ENCODE data around the gene UGCG. TPM values are rescaled to one million over a fixed set of nuclear protein-coding genes. Genes with fewer than 3 reads are reported as not detected.

UGCG gene
- total RNA-seq, 1 donor from 2014 or later = 33.1 TPM

- no peak overlapping the region for H3K4me3 ChIP-seq
- H3K27me3 ChIP-seq = no peaks in the 10 kb centered on the region
- peaks cover 10% of the 10 kb centered on the region for H3K4me1 ChIP-seq
- no peak for TF ChIP-seq POLR2AphosphoS5 (IDR thresholded peaks at IDR 0.05; ENCODE audit: insufficient read depth in 1 of 2, low read depth in 1 of 2)
- no peak overlapping the region for H3K27ac ChIP-seq
- intact Hi-C loops (cut with DNase I) = no loop called here
- H3K36me3 ChIP-seq = no peaks in the 10 kb centered on the region
- DNase-seq (ENCODE audit: extremely low spot score in 2 of 2) = no peak
- H3K9me3 ChIP-seq = no peaks in the 10 kb centered on the region
These were observed 87.6 kb downstream of the UGCG start for GRCh38 chr9:111984086-111984802.

Small RNA genes lying within 50 kb of the gene (microRNA-seq; reads per million reads assigned to microRNA genes)
- gene MIR4668 (ENCODE audit: borderline number of aligned reads, borderline replicate concordance) = not detected

Small RNA genes lying within 50 kb of the gene (small RNA-seq; reads per million reads assigned to genes)
- not detected for gene MIR4668

Other genes with a start within 250 kb of the UGCG start
- 35.6 TPM for gene GNG10, start 235.2 kb upstream of the UGCG start, total RNA-seq
- gene SHOC1, start 101.9 kb upstream of the UGCG start, total RNA-seq = 0.25 TPM